Measurements from ENCODE around the gene SLK. TPM values are rescaled to one million over a fixed set of nuclear protein-coding genes. Genes with fewer than 3 reads are reported as not detected.

Gene SLK
- total and polyA plus RNA-seq, 2 of the 13 experiments (the other 11 are each of a cell fraction or from before 2014, with no cell fraction given), result 3.4 to 22.8 TPM

- TF ChIP-seq KIAA2018 (CRISPR knock-in tag; IDR thresholded peaks at IDR 0.05; ENCODE audit: borderline replicate concordance), result no peak
- no peak for TF ChIP-seq SMARCC2 (IDR thresholded peaks at IDR 0.05)
- no peak for TF ChIP-seq ZNF775 (CRISPR knock-in tag; IDR thresholded peaks at IDR 0.05; ENCODE audit: borderline replicate concordance)
- TF ChIP-seq PITX1 (CRISPR knock-in tag; IDR thresholded peaks at IDR 0.05), result no peak
- TF ChIP-seq PRDM15 (CRISPR knock-in tag; IDR thresholded peaks at IDR 0.05), result no peak
- TF ChIP-seq ZSCAN30 (CRISPR knock-in tag; IDR thresholded peaks at IDR 0.05), result no peak
- no peak for TF ChIP-seq REL (CRISPR knock-in tag; conservative IDR thresholded peaks at IDR 0.05)
- no peak for TF ChIP-seq MAFG (CRISPR knock-in tag; IDR thresholded peaks at IDR 0.05)
- no peak for TF ChIP-seq ZNF615 (CRISPR knock-in tag; IDR thresholded peaks at IDR 0.05; ENCODE audit: borderline replicate concordance)
- no peak for TF ChIP-seq EEA1 (CRISPR knock-in tag; IDR thresholded peaks at IDR 0.05; ENCODE audit: borderline replicate concordance)
- no peak for TF ChIP-seq KDM3A (CRISPR knock-in tag; IDR thresholded peaks at IDR 0.05; ENCODE audit: low read depth)
- no peak for TF ChIP-seq NBN (conservative IDR thresholded peaks at IDR 0.05)
- TF ChIP-seq CCDC6 (CRISPR knock-in tag; IDR thresholded peaks at IDR 0.05), result no peak
- TF ChIP-seq KDM5B (CRISPR knock-in tag; IDR thresholded peaks at IDR 0.05; ENCODE audit: borderline replicate concordance), result no peak
- no peak for TF ChIP-seq CREM (IDR thresholded peaks at IDR 0.05)
- no peak for TF ChIP-seq CREM (CRISPR knock-in tag; IDR thresholded peaks at IDR 0.05)
These were observed 2.5 kb downstream of the SLK start (continued) for GRCh38 chr10:103969436-103969835.

Measured in HepG2 (cell line).